T-helper 1 cell (primary cell): ENCODE data around the gene RAB7B.

Experiments used
- DNase-seq, 5 donors: peaks; one replicate each; pipeline ENCODE4 v3.0.0-alpha.2; 2012 to 2020

The RAB7B gene

GRCh38 chr1:205994346-205994745 is 8.8 kb downstream of the RAB7B start:
- no peak for DNase-seq

- DNase-seq, result no peak
Observed at GRCh38 chr1:205993068-205993467, 10.1 kb downstream of the RAB7B start.

GRCh38 chr1:205992218-205992882 is 10.8 kb downstream of the RAB7B start:
- DNase-seq, result no peak

- no peak for DNase-seq
Observed at GRCh38 chr1:205991237-205991636, 12.0 kb downstream of the RAB7B start.

DNA sequence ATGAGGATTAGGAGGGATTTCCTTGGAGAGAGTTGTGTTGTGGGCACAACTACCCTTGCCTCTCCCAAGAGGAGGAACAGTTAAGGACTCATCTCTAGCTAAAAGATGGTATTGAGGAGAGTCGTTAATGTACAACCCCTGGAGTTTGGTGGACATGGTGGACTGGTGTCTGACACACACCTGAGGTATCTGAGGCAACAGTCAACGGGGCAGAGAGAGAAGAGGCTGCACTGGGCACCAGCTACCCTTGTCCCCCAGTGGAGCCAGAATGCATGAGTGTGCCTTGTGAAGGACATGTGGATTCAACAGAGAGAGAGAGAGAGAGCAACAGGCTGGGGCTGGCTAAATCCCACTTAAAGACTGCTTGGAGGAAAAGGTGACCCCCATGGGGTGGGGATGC is 13.0 kb downstream of the RAB7B start:
- DNase-seq, result no peak

DNA sequence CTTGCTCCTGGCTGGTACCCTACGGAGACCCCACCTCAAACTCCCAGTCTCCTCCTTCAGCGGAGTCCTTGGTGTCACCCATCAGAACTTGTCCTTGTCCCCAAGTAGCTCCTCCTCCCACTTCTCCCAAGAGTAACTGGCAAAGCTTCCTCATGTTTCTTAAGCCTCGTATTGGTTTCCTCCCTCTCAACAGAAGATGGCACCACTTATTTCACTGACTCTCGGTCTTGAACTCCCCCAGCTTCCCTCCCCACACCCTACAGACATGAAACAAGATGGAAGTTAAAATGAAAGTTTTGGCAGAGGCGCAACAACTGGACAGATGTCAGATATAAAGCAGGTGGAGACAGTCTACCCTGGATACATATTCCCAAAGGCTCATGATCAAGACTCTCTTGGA is 13.4 kb downstream of the RAB7B start:
- DNase-seq, result no peak

- DNase-seq, result no peak
Observed at GRCh38 chr1:205988585-205988995, 14.6 kb downstream of the RAB7B start.

GRCh38 chr1:205986861-205987260 is 16.3 kb downstream of the RAB7B start:
- DNase-seq, result no peak

- no peak for DNase-seq
Observed at GRCh38 chr1:205986292-205986691, 16.9 kb downstream of the RAB7B start.

GRCh38 chr1:205985330-205986005 is 17.7 kb downstream of the RAB7B start:
- DNase-seq, result no peak

GRCh38 chr1:205983925-205984725 is 19.1 kb downstream of the RAB7B start:
- peak in 1 of 5 donors; percentile 13 for DNase-seq

GRCh38 chr1:205981257-205981656 is 21.9 kb downstream of the RAB7B start:
- DNase-seq, result no peak

DNA sequence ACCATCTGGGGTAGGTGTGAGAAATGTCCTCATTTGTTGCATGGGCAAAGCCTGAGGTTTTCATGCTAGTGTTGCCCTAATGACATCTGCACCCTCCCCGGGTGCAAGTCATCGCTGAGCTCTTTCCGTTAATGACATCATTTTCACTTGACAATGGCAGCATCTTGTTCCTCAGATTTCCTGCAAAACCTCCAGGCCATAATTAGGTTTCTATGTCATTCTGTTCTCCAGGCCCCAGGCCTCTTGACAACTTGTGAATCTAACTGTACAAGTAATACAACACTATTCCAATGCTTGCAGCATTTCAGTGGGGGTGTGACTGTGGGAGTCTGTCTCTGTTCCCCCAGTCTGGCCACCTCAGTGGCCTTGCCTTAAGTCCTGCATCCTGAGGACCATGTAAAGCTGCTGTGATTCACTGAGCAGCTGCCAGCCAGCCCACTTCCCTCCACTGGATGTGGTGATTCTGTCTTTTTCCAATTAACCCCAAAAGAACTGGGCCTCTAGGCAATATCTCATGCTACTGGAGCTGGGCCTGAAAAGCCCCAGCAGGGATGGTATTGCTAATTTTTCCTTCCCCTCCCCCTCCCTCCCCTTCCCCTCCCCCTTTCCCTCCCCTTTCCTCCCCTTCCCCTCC is 22.8 kb downstream of the RAB7B start:
- DNase-seq, result no peak

- no peak for DNase-seq
Observed at GRCh38 chr1:205979301-205979700, 23.9 kb downstream of the RAB7B start.

GRCh38 chr1:205978676-205979075 is 24.5 kb downstream of the RAB7B start:
- no peak for DNase-seq

DNA sequence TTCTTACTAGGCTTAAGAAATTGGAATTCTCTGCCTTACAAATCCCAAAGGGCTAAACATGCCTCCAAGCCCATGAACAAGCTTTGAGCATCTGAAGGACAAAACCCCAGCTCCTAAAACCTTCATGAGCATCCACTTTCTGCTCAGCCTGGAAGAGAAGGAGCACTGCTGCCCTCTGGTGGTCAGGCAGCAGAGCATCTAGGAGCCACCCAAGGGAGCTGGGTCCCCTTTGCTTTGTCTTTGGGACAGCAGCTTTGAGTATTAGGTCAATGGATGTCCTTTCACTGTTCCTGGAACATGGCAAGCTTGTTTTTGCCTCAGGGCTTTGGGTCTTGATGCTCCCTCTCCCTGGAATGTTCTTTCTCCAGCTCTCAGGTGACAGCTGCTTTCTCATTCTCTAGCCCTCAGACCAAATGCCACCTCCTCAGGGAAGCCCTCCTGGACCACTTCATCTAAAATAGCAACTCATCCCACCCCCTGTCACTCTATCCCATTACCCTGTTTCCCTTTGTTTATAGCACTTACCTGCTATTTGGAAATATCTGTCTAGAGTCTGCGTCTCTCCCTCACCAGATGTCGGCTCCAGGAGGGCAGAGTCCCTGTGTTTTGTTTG is 25.7 kb downstream of the RAB7B start:
- DNase-seq, result peak; percentile 49 to 70 (median 62)

GRCh38 chr1:205976708-205977401 is 26.3 kb downstream of the RAB7B start:
- DNase-seq, result no peak

DNA sequence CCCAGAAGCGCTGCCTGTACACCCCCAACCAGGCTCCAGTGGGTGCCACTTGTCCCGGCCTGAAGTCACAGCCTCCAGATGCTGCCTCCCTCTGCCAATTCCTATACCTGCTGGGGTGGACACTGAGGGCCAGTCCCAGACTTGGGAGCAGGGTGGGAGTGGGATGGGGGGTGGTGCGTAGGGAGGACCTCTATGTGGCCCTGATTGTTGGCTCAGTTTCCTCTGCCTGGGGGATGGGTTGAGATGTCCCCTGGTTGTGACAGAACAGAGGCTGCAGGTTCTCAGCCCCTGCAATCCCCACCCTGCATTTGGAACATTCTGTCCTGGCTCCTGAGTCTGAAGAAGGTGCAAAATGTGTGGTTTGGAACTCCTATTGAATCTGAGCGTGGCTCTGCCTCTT is 27.2 kb downstream of the RAB7B start:
- no peak for DNase-seq

DNA sequence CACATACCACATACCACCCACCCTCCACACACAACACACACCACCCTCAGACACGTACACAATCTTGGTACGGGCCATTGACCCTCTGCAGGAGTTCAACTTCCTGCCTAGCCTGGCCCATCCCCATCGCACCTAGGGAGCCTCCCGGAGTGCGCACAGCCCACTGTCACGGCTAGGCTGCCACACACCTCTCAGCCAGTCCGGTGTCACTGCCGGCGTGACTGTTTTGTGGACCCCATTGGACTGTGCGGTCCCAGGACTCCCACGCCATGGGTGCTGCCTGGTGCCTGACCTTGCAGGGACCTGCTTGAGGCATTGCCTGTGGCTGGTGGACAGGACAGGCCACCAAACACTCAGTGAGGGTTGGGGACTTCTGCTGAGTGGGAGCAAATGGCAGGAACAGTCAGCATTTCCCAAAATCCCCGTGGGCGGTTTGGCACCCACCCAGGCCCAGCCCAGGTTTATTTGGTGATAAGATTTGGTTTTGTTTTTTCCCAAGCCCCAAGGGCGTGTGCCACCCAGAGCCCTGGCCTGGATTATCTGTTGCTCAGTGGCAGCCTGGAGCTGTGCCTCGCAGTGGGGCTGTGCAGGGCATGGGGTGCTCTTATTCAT is 27.7 kb downstream of the RAB7B start:
- DNase-seq, result no peak

GRCh38 chr1:205974712-205975111 is 28.5 kb downstream of the RAB7B start:
- DNase-seq, result no peak

- no peak for DNase-seq
Observed at GRCh38 chr1:205973377-205974232, 29.6 kb downstream of the RAB7B start.
